Ramos (cell line): ENCODE measurements around the gene UCK1.
"Not testable (repeated sequence)": the region's sequence is repeated elsewhere in the genome, so short reads cannot be mapped to it uniquely, and the experiment has no call there.

ENCODE experiments used
- in situ Hi-C: fragments of 300-500 bp; cut with MboI; formaldehyde crosslinking; loops from one replicate; pipeline ENCODE4 v1.14.3; 2022; ENCODE audit warnings: low sequenced_read_pairs; ENCODE audit not compliant: unreplicated experiment

UCK1 gene

DNA sequence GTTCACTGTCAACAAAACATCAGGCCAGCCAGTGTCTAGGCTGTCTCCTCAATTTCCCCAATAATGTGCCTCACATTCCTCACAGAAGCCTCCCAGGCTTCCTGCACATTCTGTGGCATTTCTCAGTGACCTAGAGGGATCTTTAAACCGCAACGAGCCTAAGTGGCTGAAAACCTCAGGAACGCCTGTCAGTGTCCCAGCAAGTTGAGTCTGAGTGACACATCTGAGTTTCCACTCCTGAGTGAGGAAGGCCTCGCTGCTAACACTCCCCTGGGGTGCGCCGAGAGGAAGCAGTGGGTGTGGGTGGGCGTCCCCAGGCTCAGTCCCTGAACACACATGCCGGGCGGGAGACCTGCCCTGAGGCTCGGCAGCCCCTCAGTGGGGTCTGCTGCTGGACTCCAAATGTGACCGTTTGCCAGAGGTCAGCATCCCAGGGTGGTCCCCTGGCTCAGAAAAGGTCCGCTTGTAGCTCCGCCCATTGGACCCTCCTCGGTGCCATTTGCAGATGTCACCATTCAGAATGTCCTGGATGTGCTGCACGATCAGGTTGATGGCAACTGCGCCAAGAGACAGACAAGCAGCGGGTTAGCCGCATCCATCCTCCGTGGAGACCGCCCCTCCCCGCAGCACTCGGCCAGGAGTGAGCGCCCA is 6.3 kb downstream of the UCK1 start:
- in situ Hi-C loops = no loop called here

DNA sequence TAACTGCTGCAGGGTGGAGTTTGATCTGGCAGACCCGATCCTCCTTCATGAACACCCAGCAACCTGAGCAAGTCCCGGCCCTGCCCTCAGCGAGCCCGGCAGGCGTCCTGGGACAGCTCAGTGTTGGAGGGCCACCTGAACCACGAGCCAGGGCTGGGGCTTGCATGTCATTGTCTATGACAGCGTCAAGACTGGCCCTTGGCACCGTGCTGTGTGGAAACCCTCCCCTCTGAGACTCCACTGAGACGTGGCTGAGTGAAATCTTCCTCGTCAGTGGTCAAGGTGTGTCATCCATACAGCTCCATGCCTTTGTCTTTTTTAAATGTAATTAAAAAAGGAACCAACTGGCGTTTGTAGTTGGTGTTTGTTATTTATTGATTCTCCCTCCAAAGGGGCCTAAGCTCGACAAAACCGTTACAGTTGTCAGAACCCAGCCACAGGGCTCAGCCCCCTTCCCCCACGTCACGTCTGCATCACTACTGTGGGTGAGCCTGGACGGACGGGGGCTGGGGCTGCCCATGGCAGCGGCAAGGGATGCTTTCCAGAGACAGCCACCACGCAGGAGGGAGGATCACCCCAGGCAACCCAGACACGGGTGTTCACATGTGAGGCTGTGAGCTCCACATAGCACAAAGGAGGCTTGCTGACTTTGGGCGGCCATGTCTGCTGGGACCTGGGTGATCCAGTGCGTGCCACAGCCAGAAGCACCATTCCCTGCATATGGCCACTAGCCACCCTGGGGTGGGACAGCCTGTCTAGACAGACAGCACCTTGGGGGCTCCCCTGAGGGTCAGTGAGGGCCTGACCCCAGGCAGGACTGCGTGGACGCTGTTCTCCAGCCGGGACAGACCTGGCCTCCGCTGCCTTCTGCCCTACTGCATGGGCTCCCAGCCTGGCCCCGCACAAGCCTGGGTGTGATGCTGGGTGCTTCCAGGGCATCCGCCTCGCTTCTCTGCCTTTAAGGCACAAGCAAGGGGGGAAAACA is 7.3 kb downstream of the UCK1 start:
- in situ Hi-C loops = no loop called here

DNA sequence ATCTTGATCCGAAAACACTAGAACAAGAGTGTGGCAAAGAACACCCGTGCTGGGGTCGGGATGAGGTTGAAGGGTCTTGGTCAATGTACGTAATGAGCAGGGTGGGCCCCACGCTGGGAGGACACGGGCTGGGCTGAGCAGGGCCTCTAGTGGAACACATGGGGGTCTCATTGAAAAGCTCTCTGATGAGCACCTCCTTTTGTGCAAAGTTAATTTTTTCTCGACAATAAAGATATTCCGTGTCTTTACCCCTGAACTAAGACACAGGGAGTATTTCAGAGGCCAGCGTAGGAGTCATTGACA is 8.0 kb downstream of the UCK1 start:
- in situ Hi-C loops = no loop called here

DNA sequence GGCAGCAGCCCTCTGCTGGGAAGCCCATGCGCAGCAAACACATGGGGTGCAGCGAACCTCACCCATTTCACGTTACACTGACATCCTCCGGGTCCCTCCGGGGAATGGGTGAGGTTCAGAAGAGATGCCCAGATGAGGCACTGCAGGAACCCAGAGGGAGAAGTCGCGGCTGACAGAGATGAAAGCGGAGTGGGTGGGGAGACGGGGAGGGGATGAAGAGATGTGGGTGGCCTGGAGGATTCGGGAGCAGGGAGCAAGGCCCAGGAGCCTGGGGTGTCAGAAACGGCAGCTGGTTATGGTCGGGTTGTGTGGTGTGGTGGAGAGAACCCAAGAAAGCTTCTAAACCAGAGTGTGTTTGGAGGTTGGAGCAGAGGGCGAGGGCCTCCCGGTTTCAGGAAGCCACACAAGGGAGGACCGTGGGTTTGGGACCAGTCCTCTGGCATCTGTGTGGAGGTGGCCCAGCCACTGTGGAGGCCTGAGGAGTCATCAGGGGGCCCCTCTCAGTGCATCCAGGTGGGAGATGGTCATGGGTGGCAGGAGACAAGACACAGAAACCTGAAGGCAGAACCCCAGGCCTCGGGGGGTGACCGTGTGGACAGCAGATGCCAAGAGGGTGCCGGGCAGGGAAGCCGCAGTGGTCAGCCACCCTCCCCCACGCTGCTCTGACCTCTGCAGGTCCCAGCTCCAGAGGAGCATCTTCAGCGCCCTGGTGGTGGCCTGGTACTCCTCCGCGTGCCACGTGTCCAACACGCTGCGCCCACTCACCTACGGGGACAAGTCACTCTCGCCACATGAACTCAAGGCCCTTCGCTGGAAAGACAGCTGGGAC is 8.6 kb downstream of the UCK1 start:
- in situ Hi-C loops = no loop called here

DNA sequence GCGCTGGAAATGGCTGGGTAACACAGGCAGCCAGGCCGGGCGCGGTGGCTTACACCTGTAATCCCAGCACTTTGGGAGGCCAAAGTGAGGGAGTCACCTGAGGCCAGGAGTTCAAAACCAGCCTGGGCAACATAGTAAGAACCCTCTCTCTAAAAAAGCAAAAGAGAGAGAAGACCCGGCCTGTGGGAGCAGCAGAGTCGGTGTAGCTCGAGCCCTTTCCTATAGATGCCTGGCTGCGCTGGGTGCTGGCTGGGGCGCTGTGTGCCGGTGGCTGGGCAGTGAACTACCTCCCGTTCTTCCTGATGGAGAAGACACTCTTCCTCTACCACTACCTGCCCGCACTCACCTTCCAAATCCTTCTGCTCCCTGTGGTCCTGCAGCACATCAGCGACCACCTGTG is 9.2 kb downstream of the UCK1 start:
- in situ Hi-C loops = no loop called here

DNA sequence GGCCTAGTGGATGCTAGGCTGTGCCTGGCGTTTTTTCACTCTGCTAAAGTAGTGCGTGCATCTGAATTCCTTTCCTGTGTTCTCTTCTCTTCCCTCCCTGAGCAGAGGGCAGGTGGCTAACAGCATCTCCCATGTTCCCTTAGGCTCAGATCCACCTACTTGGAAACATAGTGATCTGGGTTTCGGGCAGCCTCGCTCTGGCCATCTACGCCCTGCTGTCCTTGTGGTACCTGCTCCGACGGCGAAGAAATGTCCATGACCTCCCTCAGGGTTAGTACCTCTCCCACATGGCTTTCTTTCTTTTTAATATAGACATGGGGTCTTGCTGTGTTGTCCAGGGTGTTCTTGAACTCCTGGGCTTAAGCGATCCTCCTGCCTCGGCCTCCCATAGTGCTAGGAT is 9.9 kb downstream of the UCK1 start:
- in situ Hi-C loops = no loop called here

DNA sequence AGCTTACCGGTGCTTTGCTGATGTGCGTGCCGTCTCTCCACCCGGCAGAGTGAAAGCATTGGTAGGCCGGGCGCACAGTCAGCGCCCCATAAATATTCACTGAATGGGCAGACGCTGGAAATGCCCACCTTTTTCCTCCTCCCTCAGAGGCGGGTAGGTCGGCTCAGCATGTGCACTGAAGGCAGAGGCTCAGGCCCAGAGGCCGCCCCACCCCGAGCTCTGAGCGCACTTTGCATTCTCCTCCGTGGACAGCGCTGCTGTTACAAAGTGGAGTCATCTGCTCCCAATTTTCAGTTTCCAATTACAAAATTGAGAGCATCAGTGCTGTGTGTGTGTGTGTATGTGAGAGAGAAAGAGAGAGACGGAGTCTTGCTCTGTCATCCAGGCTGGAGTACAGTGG is 10.6 kb downstream of the UCK1 start:
- in situ Hi-C loops = no loop called here

DNA sequence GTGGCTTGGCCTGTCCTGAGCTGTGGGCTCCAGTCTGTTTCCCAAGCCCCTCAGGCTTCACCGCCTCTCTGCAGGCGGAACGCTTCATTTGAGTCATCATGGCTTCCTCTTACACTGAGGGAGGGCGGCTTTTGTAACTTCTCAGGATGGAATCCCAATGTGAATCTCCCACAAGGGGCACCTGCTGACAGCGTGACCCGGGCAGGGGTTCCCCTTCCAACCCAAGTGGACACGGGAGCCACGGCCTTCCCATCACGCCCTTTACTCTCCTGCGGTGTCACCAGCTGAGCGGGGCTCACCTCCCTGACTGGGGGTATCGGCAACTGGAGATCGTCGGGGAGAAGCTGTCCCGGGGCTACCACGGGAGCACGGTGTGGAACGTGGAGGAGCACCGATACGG is 12.5 kb downstream of the UCK1 start:
- in situ Hi-C loops = no loop called here

DNA sequence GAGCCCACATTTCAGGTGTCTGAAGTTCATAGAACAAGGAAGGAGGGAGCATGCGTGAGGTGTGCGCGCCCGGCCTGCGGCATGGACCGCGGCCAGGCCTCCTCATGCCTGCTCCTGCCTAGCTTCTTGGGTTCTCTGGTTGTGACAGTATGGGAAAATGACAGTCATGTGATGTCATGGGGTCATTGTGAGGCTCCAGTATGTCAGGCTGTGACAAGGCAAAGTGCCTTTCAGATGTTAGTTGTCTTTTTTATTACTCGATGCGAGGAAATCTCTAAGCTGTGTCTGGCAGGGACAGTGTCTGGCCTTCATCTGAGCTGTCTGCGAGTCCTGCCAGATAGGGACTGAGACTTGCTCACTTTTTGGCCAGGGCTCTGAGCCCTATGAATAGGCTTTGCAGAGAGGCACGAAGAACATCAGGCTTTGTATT is 13.3 kb downstream of the UCK1 start:
- in situ Hi-C loops = no loop called here

DNA sequence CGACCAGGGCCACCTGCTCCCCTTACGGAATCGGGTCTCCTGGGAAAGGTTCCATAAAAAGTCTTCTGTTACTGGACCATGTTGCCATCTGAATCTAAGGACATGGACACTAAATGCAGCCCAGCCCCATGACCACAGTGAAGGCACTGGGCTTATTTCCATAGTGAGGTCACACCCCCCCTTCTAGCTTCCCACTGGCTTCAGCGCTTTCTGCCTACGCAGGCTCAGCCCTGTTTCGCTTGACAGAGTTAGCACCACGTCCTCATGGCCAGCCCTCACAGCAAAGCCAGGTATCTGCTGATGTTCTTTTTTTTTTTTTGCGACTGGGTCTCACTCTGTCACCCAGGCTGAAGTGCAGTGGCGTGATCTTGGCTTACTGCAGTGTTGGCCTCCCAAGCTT is 14.1 kb downstream of the UCK1 start:
- in situ Hi-C loops = no loop called here

DNA sequence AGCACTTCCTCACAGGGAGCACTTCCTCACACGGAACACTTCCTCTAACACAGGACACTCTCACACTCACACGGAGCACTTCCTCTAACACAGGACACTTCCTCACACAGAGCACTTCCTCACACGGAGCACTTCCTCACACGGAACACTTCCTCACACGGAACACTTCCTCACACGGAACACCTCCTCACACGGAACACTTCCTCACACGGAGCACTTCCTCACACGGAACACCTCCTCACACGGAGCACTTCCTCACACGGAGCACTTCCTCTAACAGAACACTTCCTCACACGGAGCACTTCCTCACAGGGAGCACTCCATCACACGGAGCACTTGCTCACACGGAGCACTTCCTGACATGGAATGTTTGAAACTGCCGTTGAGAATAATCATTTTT is 15.0 kb downstream of the UCK1 start:
- in situ Hi-C loops = no loop called here

DNA sequence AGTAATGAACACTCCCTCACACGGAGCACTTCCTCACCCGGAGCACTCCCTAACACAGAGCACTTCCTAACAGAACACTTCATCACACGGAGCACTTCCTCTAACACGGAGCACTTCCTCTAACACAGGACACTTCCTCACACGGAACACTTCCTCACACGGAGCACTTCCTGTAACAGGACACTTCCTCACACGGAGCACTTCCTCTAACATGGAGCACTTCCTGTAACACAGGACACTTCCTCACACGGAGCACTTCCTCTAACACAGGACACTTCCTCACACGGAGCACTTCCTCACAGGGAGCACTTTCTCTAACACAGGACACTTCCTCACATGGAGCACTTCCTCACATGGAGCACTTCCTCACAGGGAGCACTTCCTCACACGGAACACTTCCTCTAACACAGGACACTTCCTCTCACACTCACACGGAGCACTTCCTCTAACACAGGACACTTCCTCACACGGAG is 15.5 kb downstream of the UCK1 start:
- in situ Hi-C loops = not testable (repeated sequence)

DNA sequence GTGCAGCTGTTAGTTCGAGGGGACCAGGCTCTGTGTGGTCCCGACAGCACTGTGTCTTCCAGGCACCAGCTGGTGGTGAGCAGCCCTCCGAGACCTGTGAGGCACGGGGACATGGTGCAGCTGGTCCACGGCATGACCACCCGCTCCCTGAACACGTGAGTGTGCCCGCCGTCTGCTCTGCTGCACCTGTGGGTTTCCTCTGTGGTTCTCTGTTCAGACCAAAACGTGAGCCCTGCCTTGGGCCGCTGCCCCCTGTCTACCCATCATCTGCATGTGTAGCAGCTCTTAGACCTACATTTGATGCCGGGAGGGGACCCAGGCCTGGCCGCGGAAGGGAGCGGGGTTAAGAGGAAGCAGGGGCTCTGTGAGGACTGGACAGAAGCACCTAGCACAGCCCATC is 17.9 kb downstream of the UCK1 start:
- in situ Hi-C loops = no loop called here

DNA sequence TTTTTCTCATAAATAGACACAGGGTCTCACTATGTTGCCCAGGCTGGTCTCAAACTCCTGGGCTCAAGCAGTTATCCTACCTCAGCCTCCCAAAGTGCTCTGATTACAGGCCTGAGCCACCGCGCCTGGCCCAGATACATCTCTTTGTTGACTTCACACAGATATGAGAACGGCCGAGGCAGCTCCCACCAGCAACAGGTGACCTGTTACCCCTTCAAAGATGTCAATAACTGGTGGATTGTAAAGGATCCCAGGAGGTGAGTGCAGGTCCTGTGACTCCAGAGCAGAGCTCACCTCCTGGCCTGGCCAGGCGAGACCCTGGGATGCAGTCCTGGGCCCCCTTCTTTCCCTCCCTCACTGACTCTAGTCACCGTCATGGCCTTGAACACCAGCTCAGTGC is 19.2 kb downstream of the UCK1 start:
- in situ Hi-C loops = no loop called here

DNA sequence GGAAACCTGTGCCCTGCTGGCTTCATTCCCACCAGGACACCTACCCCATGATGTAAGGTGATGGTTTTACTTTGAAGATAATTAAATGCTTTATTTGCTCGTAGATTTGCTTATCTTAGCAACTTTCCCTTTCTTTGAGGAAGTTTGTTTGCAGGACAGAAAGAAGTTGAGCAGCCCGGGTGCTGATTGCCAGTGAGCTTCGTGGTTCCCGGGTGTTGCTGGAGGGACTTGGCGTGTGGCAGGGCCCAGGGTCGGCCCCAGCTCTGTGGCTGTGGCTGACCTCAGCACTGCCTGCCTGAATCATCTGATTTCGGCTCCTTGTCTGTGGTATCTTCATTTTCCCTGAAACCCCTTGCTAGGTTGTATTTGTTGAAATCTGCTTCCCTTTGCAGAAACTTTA is 19.6 kb downstream of the UCK1 start:
- in situ Hi-C loops = no loop called here

DNA sequence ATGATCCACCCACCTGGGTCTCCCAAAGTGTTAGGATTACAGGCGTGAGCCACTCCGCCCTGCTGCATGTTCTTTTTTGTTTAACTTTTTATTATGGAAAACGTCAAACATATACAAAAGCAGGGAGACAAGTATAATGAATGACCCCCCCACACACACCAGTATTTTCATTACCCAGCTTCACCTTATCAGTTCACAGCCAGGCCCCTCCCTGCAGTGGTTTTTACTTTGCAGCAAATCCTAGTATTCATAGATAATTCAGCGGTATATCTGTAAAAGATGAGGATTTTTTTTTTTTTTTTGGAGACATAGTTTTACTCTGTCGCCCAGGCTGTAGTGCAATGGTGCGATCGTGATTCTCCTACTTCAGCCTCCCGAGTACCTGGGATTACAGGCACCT is 26.1 kb downstream of the UCK1 start:
- in situ Hi-C loops = loop anchor here (10.0 kb wide), 1 partner anchor 240 kb away; the partner anchor contains the start of gene RAPGEF1

DNA sequence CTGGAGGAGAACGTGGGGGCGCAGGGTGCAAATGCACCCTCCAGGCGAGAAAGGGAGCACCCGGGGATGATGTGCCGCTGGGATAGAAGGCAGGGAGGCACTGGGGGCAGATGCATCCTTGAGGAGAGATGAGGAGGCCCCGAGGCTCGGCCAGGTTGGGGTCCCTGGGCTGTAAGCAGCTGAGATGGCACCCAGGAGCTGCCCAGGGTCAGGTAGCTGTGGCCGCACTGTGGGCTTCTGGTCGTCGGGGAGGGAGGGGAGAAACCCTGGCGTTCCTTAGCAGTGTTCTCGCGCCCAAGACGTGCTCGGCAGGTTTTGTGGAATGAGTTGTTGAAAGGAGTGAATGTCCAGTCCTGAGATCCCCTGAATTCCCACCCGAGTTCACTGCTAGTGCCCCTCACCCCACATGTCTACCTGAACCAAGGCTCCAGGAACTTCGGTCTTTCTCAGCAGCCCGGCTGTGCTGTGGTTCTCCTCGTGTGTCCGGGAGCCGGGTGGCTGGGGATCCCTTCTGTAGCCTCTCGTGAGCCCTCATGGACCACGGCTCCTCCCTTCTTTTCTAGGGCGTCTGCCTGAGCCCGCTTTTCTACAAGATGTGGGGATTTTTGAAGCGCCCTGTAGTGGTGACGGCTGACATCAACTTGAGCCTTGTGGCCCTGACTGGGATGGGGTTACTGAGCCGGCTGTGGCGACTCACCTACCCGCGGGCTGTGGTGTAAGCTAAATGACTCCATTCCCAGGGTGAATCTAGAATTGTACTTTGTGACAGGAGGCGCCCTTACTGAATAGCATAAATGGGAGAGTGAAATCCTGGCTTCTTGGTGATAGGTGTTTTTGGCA is 27.2 kb downstream of the UCK1 start:
- in situ Hi-C loops = loop anchor here (10.0 kb wide), 1 partner anchor 241 kb away; the partner anchor contains the start of gene RAPGEF1

DNA sequence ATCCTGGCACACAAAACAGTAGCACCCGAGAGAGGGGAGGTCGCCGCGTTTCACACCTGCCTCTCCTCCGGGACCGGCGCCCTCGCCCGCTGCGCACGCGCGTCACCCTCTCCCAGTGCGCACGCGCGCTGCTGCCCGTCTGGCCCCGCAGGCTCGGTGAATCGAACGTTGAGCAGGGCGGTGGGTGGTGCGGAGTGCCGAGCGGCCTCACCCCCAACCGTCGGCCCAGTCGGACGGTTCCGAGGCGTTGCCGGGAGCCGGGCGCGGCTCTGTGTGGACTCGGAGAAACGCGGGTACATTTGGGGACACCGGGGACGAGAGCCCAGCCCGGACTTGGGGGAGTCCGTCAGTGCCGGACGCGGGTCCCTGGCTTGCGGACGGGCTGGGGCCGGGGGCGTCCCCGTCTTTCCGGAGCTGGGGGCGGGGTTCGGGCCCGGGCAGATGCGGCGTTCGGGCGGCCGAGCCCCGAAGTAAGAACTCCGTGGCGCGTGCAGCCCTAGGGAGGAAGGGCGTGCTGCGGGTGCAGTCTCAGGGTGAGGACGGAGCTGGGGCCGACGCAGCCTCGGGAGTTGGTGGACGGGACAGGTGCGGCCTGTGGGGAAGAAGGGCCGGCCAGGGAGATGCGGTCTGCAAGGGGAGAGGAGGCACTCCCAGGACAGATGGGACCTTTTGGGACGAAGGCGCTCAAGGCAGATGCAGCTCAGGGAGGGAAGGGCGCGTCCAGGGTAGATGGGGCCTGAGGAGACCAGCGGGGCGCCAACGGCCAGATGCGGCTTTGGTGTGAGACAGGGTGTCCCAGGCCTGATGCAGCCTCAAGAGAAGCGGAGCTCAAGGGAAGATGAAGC is 28.1 kb downstream of the UCK1 start, which contains the start of gene POMT1:
TSS of gene POMT1 (plus strand) at position 138 of the 845 bp plus-strand sequence. CDS start 1,301 bp downstream, outside the sequence.
- in situ Hi-C loops = loop anchor here (10.0 kb wide), 1 partner anchor 242 kb away; the partner anchor contains the start of gene RAPGEF1
